ENCODE measurements around the gene HDGFL1. TPM values are rescaled to one million over a fixed set of nuclear protein-coding genes. Genes with fewer than 3 reads are reported as not detected.

HDGFL1 gene
- total RNA-seq, 1 experiment from 2014 or later = not detected

- H3K27me3 ChIP-seq (replicated peaks; ENCODE audit: insufficient read depth, low read depth, low read length, poor library complexity) = no peaks in the 10 kb centered on the region
- no peaks in the 10 kb centered on the region for H3K36me3 ChIP-seq (ENCODE audit: insufficient read depth, low read length, poor library complexity, severe bottlenecking)
- ChIA-PET CTCF (no interaction called here), POLR2A (ENCODE audit: low non-redundant PET) (interaction anchor here (0.6 kb wide), 1 partner anchor 1148 kb away, joined by 8 read pairs; no protein-coding TSS in a partner anchor)
- no peaks in the 10 kb centered on the region for H3K4me1 ChIP-seq (ENCODE audit: insufficient read depth, low read length, poor library complexity, severe bottlenecking)
- no peak for DNase-seq (ENCODE audit: low spot score)
- H3K27ac ChIP-seq (ENCODE audit: low read depth, low read length, poor library complexity, severe bottlenecking) = no peak overlapping the region
- no peaks in the 10 kb centered on the region for H3K9me3 ChIP-seq (ENCODE audit: low read depth, low read length, poor library complexity, severe bottlenecking)
- intact Hi-C loops (cut with micrococcal nuclease; ENCODE audit: unreplicated experiment) = no loop called here
- BruUV-seq (replicated peaks) = no TSS peak
- TF ChIP-seq CTCF (conservative IDR thresholded peaks at IDR 0.05; ENCODE audit: low read depth, low read length) (no peak), EZH2 (IDR thresholded peaks at IDR 0.05; ENCODE audit: borderline replicate concordance, low read depth, low read length, poor library complexity, severe bottlenecking) (no peak)
- H3K4me3 ChIP-seq (ENCODE audit: low read depth, low read length, poor library complexity, severe bottlenecking) = no peak overlapping the region
Observed at GRCh38 chr6:22614547-22614946, 45.2 kb downstream of the HDGFL1 start.

GRCh38 chr6:22621028-22621427, 51.7 kb downstream of the HDGFL1 start:
- intact Hi-C loops (cut with micrococcal nuclease; ENCODE audit: unreplicated experiment) = no loop called here
- Histone ChIP-seq H3K27ac (ENCODE audit: low read depth, low read length, poor library complexity, severe bottlenecking) (no peak overlapping the region), H3K27me3 (replicated peaks; ENCODE audit: insufficient read depth, low read depth, low read length, poor library complexity) (no peaks in the 10 kb centered on the region), H3K4me3 (ENCODE audit: low read depth, low read length, poor library complexity, severe bottlenecking) (no peak overlapping the region), H3K4me1 (ENCODE audit: insufficient read depth, low read length, poor library complexity, severe bottlenecking) (no peaks in the 10 kb centered on the region), H3K9me3 (ENCODE audit: low read depth, low read length, poor library complexity, severe bottlenecking) (no peaks in the 10 kb centered on the region), H3K36me3 (ENCODE audit: insufficient read depth, low read length, poor library complexity, severe bottlenecking) (no peaks in the 10 kb centered on the region)
- TF ChIP-seq CTCF (conservative IDR thresholded peaks at IDR 0.05; ENCODE audit: low read depth, low read length) (no peak), EZH2 (IDR thresholded peaks at IDR 0.05; ENCODE audit: borderline replicate concordance, low read depth, low read length, poor library complexity, severe bottlenecking) (no peak)
- no peak for DNase-seq (ENCODE audit: low spot score)
- POLR2A ChIA-PET (ENCODE audit: low non-redundant PET) = no interaction called here
- BruUV-seq (replicated peaks) = no TSS peak
- CTCF ChIA-PET = no interaction called here

Measured in A673 (cell line).